Vagina (tissue), 2 donors: ENCODE measurements around the gene GID8. TPM values are rescaled to one million over a fixed set of nuclear protein-coding genes. Genes with fewer than 3 reads are reported as not detected.

Experiments
- DNase-seq, 2 donors: peaks; one replicate each; pipeline ENCODE4 v3.0.0-alpha.2; 2017; ENCODE audit errors: extremely low spot score in 2 of 2
- H3K27ac ChIP-seq: fragments of 200-600 bp; sonication (generic); one replicate; pipeline ENCODE4 v1.5.1; 2019
- H3K27me3 ChIP-seq: fragments of 200-600 bp; sonication (generic); one replicate; pipeline ENCODE4 v1.5.1; 2019
- H3K36me3 ChIP-seq, 2 donors: fragments of 200-600 bp; sonication (generic); one replicate each; pipeline ENCODE4 v1.5.1; 2017 to 2019
- H3K4me1 ChIP-seq: fragments of 200-600 bp; sonication (generic); one replicate; pipeline ENCODE4 v1.5.1; 2019
- H3K4me3 ChIP-seq, 2 donors: fragments of 200-600 bp; sonication (generic); 1 replicate in 1 of 2; 2 replicates in 1 of 2; pipeline ENCODE4 v1.5.1; 2016 to 2019
- H3K9me3 ChIP-seq: fragments of 200-600 bp; sonication (generic); one replicate; pipeline ENCODE4 v1.5.1; 2019
- CTCF ChIP-seq, 3 experiments: fragments of 450-650 bp in 2 of 3; fragments of 200-600 bp in 1 of 3; sonication (generic) in 1 of 3; IDR thresholded peaks; one replicate each; pipeline ENCODE4 v1.5.1; 2017 to 2019; ENCODE audit warnings: antibody characterized with exemption in 3 of 3, mild to moderate bottlenecking in 2 of 3, moderate library complexity in 2 of 3
- POLR2A ChIP-seq, 2 donors: fragments of 450-650 bp; IDR thresholded peaks; one replicate each; pipeline ENCODE4 v1.6.1; 2017; ENCODE audit warnings: antibody characterized with exemption in 2 of 2, mild to moderate bottlenecking in 2 of 2, moderate library complexity in 2 of 2
- POLR2AphosphoS5 ChIP-seq, 2 donors: sonication (generic); formaldehyde crosslinking; IDR thresholded peaks; one replicate each; pipeline ENCODE4 v1.9.0; 2017; ENCODE audit warnings: antibody characterized with exemption in 2 of 2, mild to moderate bottlenecking in 2 of 2, low read depth in 1 of 2; ENCODE audit not compliant: insufficient read depth in 1 of 2
- intact Hi-C: fragments of 100-400 bp; cut with DNase I; formaldehyde crosslinking; loops from one replicate; pipeline ENCODE4 v1.15.1; 2023
- total RNA-seq: library from RNA; depleted of rRNA; stranded (reverse); fragments of >200 nt; gene quantifications from one replicate; pipeline ENCODE4 v1.2.3, GENCODE V29; 2016

Gene GID8
- total RNA-seq, 1 donor from 2014 or later, result 30.2 TPM

- TF ChIP-seq CTCF (IDR thresholded peaks at IDR 0.05) (no peak), POLR2A (IDR thresholded peaks at IDR 0.05) (no peak), POLR2AphosphoS5 (IDR thresholded peaks at IDR 0.05; ENCODE audit: insufficient read depth in 1 of 2, low read depth in 1 of 2) (no peak)
- Histone ChIP-seq H3K27ac (no peak overlapping the region), H3K4me1 (peaks cover 12% of the 10 kb centered on the region), H3K9me3 (no peaks in the 10 kb centered on the region), H3K36me3 (no peaks in the 10 kb centered on the region), H3K27me3 (peaks cover 16% of the 10 kb centered on the region), H3K4me3 (no peak overlapping the region)
- intact Hi-C loops, result no loop called here
- no peak for DNase-seq
Measured at GRCh38 chr20:62969939-62970306, 32.0 kb downstream of the GID8 start.

GRCh38 chr20:62970307-62971210, 32.6 kb downstream of the GID8 start:
- no peaks in the 10 kb centered on the region for H3K36me3 ChIP-seq
- intact Hi-C loops, result no loop called here
- peaks cover 16% of the 10 kb centered on the region for H3K27me3 ChIP-seq
- no peaks in the 10 kb centered on the region for H3K9me3 ChIP-seq
- H3K4me1 ChIP-seq, result peaks cover 12% of the 10 kb centered on the region
- TF ChIP-seq CTCF (IDR thresholded peaks at IDR 0.05) (no peak), POLR2AphosphoS5 (IDR thresholded peaks at IDR 0.05; ENCODE audit: insufficient read depth in 1 of 2, low read depth in 1 of 2) (no peak), POLR2A (IDR thresholded peaks at IDR 0.05) (no peak)
- no peak for DNase-seq
- H3K27ac ChIP-seq, result no peak overlapping the region
- no peak overlapping the region for H3K4me3 ChIP-seq

GRCh38 chr20:62971211-62971949, 33.4 kb downstream of the GID8 start:
- Histone ChIP-seq H3K9me3 (no peaks in the 10 kb centered on the region), H3K27me3 (peaks cover 16% of the 10 kb centered on the region), H3K36me3 (no peaks in the 10 kb centered on the region), H3K27ac (no peak overlapping the region), H3K4me3 (no peak overlapping the region), H3K4me1 (peaks cover 12% of the 10 kb centered on the region)
- no peak for DNase-seq
- intact Hi-C loops, result no loop called here
- TF ChIP-seq POLR2AphosphoS5 (IDR thresholded peaks at IDR 0.05; ENCODE audit: insufficient read depth in 1 of 2, low read depth in 1 of 2) (no peak), CTCF (IDR thresholded peaks at IDR 0.05) (no peak), POLR2A (IDR thresholded peaks at IDR 0.05) (no peak)

- no peaks in the 10 kb centered on the region for H3K9me3 ChIP-seq
- H3K4me1 ChIP-seq, result peaks cover 12% of the 10 kb centered on the region
- H3K36me3 ChIP-seq, result no peaks in the 10 kb centered on the region
- peak overlapping the region; percentile 18 to 44 for H3K4me3 ChIP-seq
- DNase-seq, result no peak
- TF ChIP-seq POLR2AphosphoS5 (IDR thresholded peaks at IDR 0.05; ENCODE audit: insufficient read depth in 1 of 2, low read depth in 1 of 2) (no peak), CTCF (IDR thresholded peaks at IDR 0.05) (peak; percentile 79 to 85 (median 85)), POLR2A (IDR thresholded peaks at IDR 0.05) (no peak)
- peaks cover 16% of the 10 kb centered on the region for H3K27me3 ChIP-seq
- intact Hi-C loops, result no loop called here
- H3K27ac ChIP-seq, result no peak overlapping the region
Measured at GRCh38 chr20:62971950-62972844, 34.2 kb downstream of the GID8 start.
